B cell (primary cell): ENCODE measurements around the gene GTF3A.

Source experiments
- CTCF ChIP-seq: fragments of 200-600 bp; IDR thresholded peaks from one replicate; pipeline ENCODE4 v1.8.0; 2022; ENCODE audit warnings: antibody characterized with exemption, mild to moderate bottlenecking
- EZH2 ChIP-seq: IDR thresholded peaks from 2 replicates; pipeline ENCODE4 v1.6.1; 2012; ENCODE audit warnings: borderline replicate concordance, low read depth, mild to moderate bottlenecking, moderate library complexity, low read length; ENCODE audit not compliant: insufficient read depth, poor library complexity, severe bottlenecking

GRCh38 chr13:27424246-27425157, at the start of gene GTF3A:
- no peak for TF ChIP-seq EZH2
- TF ChIP-seq CTCF = no peak
